Subcutaneous adipose tissue (tissue), 4 donors: Measurements from ENCODE around the gene TUFT1. TPM values are rescaled to one million over a fixed set of nuclear protein-coding genes. Genes with fewer than 3 reads are reported as not detected.

Source experiments
- total RNA-seq, 4 donors: library from RNA; depleted of rRNA; stranded (reverse); fragments of >200 nt; gene quantifications; one replicate each; pipeline ENCODE4 v1.1.0, GENCODE V29; 2016
- TF ChIP-seq, protein P1 (sequence below): fragments of 450-650 bp; IDR thresholded peaks from one replicate; pipeline ENCODE4 v1.5.1; 2016; ENCODE audit warnings: low read depth, mild to moderate bottlenecking, control low read depth, antibody characterized with exemption, moderate library complexity

TUFT1 gene
- total RNA-seq, 4 donors from 2014 or later: 3.8 to 7.5 (median 5.8) TPM

DNA sequence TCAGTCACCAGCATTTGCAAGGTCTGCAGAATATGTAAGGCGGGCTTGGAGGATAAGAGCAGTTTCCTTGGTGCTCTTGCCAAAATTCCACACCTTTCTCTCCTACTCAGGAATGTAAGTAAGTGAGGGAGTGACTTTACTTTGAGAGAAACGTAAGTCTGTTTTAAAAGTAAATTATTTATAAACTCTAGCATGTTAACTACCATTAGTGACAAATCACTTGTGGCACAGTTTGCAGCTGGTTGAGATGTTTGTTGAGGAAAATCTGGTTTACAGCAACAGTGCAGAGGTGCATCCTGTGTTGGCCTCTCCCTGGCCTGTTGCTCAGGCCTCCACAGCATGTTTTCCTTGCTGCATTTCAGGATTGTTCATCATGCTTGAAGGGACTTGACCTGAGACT, 20.4 kb upstream of the TUFT1 start:
- TF ChIP-seq, protein P1, sequence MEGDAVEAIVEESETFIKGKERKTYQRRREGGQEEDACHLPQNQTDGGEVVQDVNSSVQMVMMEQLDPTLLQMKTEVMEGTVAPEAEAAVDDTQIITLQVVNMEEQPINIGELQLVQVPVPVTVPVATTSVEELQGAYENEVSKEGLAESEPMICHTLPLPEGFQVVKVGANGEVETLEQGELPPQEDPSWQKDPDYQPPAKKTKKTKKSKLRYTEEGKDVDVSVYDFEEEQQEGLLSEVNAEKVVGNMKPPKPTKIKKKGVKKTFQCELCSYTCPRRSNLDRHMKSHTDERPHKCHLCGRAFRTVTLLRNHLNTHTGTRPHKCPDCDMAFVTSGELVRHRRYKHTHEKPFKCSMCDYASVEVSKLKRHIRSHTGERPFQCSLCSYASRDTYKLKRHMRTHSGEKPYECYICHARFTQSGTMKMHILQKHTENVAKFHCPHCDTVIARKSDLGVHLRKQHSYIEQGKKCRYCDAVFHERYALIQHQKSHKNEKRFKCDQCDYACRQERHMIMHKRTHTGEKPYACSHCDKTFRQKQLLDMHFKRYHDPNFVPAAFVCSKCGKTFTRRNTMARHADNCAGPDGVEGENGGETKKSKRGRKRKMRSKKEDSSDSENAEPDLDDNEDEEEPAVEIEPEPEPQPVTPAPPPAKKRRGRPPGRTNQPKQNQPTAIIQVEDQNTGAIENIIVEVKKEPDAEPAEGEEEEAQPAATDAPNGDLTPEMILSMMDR: no peak

DNA sequence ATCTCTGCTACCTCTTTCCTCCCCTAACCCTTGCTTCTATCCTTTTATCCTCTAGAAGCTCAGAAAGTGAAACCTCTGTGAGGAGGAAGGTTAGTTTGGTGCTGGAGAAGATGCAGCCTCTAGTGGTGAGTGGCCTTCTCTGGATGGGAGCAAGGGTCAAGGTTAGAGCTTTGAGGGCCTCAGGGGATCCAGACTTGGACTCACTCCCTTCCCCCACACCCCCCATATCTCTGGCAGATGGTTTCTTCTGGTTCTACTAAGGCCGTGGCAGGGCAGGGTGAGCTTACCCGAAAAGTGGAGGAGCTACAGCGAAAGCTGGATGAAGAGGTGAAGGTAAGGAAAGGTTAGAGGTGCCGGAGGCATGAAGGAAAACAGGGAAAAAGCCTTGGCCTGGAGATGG, 19.8 kb upstream of the TUFT1 start:
- TF ChIP-seq, protein P1: no peak

DNA sequence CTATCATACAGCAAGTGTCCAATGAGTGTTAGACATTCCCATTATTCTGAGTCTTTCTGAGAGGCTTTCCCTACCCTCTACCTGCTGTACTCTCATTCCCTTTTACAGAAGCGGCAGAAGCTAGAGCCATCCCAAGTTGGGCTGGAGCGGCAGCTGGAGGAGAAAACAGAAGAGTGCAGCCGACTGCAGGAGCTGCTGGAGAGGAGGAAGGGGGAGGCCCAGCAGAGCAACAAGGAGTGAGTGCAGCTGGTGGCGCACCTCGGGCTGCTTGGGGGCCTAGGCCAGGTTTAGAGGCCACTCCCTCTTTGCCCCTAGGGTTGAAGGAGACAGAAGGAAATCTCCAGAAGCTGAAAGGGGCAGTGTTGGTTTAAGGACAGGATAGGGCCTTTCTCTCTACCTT, 16.8 kb upstream of the TUFT1 start:
- TF ChIP-seq, protein P1: no peak

DNA sequence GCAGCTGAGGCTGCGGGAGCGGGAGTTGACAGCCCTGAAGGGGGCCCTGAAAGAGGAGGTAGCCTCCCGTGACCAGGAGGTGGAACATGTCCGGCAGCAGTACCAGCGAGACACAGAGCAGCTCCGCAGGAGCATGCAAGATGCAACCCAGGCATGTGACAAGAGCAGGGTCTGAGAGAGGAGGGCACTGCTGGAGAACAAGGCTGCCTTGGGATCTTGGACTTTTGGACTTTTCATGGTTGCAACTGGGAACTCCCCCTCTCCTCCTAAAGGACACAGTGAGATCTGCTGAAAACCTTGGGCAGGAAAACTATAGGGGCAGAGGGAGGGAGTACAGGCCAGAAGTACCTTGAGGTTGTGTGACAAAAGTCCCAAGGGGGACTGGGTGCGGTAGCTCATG, 15.4 kb upstream of the TUFT1 start:
- TF ChIP-seq, protein P1: no peak

DNA sequence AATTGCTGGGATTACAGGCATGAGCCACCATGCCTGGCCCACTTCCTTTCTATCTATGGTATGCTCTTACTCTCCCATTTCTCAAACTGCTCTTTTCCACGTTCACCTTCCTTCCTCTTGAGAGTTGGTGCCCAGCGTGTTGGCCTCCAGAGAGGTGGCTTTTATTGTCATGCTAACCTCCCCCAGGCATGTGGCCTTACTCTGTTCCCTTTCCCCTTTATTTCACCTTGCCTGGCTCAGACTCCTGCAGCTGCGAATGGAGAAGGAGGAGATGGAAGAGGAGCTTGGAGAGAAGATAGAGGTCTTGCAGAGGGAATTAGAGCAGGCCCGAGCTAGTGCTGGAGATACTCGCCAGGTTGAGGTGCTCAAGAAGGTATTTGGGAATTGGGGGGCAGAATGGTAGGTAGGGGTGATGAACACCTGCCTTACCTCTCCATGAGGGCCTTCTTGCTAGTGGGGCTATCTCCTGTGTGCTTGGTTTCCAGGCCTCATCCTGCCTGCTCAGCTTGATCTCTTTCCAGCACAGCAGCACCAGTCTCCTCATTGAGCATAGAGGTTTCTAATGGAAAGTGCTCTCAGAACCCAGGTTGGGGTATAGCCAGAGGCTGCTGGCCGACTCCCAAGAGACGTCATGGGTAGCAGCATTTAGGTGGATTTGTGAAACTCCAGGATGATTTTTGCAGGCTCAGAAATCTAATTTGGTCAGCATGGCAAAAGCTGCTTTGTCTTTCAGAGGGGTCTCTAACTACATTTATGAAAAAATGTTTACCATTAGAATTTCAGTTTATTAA, 13.2 kb upstream of the TUFT1 start:
- TF ChIP-seq, protein P1: no peak

DNA sequence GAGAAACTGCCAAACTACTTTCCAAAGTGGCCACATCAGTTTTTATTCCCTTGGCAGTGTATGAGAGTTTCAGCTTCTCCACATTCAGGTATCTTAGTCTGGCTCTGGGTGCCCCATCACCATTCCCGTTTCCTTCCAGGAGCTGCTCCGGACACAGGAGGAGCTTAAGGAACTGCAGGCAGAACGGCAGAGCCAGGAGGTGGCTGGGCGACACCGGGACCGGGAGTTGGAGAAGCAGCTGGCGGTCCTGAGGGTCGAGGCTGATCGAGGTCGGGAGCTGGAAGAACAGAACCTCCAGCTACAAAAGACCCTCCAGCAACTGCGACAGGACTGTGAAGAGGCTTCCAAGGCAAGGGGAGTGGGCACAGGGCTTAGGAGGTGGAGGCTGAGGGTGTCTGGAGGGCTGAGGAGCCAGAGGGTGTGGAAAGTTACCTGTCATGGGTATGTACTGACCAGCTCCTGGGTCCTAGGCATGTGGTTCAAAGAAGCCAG, 10.9 kb upstream of the TUFT1 start:
- TF ChIP-seq, protein P1: no peak

DNA sequence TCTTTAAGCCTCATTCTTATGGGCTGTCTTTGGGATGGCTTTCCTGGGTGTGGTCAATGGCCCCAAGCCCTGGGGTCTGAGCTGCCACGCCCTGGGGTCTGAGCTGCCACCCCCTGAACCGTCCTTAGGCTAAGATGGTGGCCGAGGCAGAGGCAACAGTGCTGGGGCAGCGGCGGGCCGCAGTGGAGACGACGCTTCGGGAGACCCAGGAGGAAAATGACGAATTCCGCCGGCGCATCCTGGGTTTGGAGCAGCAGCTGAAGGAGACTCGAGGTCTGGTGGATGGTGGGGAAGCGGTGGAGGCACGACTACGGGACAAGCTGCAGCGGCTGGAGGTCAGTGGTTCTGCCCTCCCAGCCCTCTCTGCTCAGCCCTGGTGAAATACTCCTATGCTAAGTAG, 10.3 kb upstream of the TUFT1 start:
- TF ChIP-seq, protein P1: no peak
